Inferior parietal cortex (tissue), 1 donor: Measurements from ENCODE around the gene BEGAIN.

Source experiments
- DNase-seq: peaks from one replicate; pipeline ENCODE4 v3.0.0-alpha.2; 2016; ENCODE audit errors: extremely low spot score

The BEGAIN gene

DNA sequence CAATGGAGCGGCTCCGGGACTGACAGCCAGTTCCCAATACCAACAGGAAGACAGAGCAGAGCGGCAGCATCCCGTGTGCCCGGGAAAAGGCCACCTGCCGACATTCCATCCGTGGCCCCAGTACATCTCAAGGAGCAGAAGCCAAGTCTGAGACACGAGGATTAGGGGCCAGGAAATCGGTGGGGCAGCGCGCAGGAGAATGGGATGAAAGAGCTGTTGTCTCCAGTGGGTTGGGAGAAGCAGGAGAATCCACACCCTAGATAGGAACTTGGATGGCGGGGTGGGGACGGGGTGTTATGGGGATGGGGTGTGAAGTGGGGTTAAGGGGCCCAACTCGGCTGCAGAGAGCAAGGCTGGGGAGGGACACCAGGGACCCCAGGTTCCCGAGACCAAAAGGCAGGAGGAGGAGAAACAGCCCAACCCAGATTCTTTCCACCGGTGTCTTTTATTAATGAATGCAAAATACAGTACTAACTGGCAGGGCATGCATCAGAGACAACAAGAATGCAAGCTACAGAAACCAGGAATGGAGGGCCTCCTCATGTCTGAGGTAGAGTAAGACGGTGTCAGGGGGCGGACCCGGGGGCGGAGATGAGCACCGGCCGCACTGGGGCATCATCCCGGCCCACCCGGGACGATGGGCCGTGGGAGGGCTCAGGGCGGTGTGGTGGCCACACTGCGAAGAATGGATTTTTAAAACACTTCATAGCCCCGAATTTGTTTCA is 50.3 kb downstream of the BEGAIN start:
- DNase-seq = no peak

GRCh38 chr14:100536121-100536510 is 51.1 kb downstream of the BEGAIN start:
- no peak for DNase-seq

DNA sequence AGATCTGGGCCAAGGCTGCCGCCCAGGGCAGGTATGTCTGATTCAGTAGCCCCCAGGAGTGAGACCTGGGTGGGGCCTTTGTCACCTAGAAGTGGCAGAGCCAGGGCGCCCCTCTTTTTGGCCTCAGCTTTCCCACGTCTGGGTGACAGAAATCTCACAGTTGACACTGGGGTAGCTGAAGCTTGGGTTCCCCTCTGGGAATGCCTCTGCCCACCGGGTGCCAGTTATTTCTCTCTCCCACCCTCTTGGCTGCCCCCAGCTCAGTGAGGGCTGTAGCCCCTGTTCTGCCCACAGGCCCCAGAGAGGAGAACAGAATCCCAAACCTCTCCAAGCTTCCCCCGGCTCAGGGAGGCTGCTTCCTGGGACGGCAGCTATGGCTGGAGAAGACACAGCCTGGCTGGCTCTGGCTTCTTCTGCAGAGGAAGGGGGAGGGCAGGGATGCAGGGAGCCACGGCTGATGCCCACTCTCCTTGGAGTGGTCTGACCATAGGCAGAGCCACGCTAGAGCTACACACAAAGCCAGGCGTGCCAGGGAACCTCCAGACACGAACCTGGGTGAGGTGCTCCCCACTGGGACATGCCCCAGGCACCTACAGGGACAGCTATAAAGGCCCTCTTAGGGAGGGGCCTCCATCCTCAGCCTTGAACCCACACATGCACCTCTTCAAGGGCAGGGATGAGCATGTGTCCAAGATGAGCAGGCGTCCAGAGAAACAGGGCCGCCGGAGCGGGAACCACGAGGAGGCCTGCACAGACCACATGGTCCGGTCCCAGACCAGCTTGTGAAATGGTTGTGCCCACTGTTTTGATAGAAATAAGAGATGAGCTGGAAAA is 51.7 kb downstream of the BEGAIN start:
- DNase-seq = no peak

- no peak for DNase-seq
These were observed 52.5 kb downstream of the BEGAIN start for GRCh38 chr14:100534528-100535286.

DNA sequence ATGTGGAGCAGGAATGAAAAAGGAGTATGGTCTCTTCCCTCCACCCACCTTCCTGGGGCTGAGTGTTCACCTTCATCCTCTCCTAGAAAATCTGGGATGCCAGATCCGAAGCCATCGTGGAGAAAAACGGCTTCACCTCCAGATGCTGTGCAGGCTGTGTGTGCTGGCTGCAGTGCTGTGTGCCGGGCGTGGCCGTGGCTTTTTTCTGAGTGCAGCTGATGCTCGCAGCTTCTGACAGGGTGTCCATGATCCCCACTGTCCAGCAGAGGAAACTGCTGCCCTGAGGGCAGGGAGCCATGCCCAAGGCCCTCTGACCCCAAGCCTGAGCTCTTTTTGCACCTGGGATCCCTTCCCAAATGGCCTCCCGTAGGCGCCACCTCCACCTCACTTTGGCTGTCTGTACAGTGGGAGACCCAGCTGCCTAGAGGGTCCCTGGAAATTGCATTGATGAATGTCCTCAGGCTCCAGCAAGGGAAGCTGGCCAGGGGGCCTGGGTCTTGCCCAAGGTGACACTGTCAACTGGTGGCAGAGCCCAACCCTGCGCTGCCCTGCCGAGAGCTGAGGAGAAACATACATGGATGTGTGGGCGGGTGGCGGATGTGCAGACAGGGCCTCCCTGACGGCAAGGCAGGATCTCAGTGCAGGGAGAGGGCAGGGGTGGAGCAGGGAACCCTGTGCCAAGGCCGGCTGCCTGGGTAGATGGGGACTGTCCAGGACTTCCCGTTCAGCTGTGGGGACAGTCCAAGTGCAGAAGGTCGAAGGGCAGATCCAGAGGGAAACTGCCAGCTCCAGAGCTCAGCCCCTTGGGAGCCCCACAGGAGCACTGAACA is 53.3 kb downstream of the BEGAIN start:
- DNase-seq = no peak

GRCh38 chr14:100532906-100533655 is 54.1 kb downstream of the BEGAIN start:
- DNase-seq = no peak

DNA sequence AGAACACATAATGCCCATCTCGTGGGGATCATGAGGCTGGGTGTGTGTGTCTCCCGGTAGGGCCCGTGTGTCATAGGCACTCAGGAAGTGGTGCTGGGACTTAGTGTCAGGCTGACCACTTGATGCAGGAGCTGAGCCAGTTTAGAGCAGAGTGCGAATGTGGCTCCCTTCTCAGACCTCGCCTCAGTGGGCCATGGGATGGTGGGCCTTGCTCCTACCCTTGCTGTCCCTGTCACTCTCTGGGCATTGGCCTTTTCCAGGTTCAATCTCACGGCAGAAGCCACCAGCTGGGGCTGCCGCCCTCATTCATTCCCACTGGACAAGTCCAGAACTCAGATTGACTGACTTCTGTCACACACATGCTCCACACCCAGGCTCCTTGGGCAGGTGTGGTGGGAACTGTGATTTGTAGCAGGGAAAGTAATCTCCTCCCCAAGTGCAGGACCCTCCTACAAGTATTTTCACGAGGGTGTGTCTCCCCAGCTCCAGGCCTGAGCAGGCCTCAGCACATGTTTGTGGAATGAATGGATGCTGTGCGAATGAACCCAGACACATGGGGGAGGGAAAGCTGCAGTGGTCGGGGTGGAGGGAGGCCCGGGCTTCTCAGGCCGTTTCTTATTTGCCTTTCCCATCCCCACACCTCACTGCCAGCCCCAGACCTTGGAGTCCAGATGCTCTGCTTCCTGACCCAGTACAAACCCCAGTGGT is 54.9 kb downstream of the BEGAIN start:
- no peak for DNase-seq

GRCh38 chr14:100531152-100532121 is 55.8 kb downstream of the BEGAIN start:
- no peak for DNase-seq

- DNase-seq = no peak
These were observed 56.7 kb downstream of the BEGAIN start for GRCh38 chr14:100530270-100531072.

GRCh38 chr14:100529561-100530031 is 57.6 kb downstream of the BEGAIN start:
- no peak for DNase-seq

DNA sequence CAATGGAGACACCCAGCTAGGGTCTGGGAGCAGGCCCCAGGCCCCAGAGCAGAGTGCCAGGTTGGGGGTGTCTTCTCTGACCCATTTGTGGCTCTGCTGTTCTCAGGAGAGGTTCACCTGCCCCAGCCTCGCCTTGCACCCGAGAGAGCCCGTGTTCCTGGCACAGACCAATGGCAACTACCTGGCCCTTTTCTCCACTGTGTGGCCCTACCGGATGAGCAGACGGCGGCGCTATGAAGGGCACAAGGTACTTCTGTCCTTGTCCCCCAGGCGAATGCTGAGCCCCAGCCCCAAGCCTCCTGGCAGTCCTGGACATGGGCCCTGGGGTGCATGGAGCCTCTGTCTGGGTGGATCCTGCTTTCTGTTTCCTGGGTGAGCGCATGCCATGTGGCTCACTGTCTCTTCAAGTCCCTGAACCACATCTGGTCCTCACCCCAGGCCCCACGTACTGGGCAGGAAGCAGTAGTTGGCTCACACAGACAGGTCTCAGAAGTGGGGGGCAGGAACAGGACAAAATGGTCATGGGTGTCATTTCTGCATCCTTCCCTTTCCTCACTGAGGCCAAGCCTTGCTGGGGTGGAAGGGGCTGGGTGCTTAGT is 58.2 kb downstream of the BEGAIN start:
- DNase-seq = no peak

DNA sequence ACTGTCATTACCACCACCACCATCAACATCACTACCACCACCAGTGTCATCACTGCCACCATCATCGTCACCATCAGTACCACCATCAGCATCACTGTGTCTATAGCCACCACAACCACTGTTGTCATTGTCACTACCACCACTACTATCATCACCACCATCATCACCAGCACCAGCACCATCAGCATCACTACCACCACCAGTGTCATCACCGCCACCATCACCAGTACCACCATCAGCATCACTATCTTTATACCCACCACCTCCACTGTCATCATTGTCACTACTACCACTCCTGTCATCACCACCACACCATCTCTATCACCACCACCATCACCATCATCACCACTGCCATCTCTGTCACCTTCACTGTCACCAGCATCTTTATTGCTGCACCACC is 60.6 kb downstream of the BEGAIN start:
- no peak for DNase-seq

DNA sequence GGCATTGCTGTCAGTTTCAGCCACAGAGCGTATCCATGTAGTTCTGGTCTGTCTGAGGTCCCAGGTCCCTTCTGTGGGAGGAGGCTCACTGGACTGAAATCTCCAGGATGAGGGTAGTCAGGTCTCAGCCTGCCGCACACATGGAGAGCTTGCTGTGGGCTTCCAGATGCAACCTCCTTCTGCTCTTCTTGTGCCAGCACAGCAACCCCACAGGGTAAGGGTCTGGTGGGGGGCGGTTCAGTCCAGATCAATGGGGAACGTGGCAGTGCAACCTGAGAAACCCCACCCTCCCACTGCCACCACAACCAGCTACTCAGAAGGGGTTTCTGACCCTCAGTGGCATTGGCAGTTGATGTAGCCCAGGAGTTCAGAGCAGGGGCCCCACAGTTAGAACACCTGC is 61.2 kb downstream of the BEGAIN start:
- DNase-seq = no peak

GRCh38 chr14:100525615-100526014 is 61.6 kb downstream of the BEGAIN start:
- no peak for DNase-seq

DNA sequence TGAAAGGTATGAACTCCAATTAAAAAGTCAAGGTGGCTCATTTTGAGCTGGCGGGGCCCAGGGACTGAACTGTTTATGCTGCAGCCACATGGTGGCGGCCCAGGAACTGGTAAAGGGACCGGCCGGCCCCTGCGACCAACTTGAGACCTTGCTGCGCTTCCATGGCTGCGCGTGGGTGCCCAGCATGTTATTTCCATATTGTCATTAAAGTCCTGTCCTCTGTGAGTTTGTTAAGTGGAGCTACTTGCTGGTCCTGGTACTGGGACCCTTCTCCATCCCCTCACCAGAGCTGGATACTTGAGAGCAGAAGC is 62.3 kb downstream of the BEGAIN start:
- DNase-seq = peak; percentile 5

- DNase-seq = no peak
These were observed 62.8 kb downstream of the BEGAIN start for GRCh38 chr14:100524233-100524932.

DNA sequence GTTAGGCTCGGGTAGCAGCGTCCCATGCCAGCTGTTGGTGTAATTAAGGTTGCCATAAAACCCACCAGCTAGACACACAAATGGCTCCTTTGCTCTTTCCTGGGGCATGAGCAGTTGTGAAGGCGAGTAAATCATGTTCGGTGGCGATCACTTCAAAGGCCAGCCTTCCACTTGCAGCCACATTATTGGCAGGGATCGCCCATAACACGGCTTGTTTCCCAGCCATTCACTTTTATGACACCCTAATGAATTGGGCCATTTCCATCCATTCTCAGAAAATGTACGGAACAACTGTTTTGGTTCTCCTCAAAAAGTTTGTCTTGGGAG is 63.4 kb downstream of the BEGAIN start:
- DNase-seq = no peak
